ENCODE data around the gene SMC5. TPM values are rescaled to one million over a fixed set of nuclear protein-coding genes. Genes with fewer than 3 reads are reported as not detected.
"Not testable (repeated sequence)": the region's sequence is repeated elsewhere in the genome, so short reads cannot be mapped to it uniquely, and the experiment has no call there.

SMC5 gene
- total RNA-seq, 1 donor from 2014 or later = 49.3 TPM

- ChIA-PET CTCF (interaction anchor here (2.2 kb wide), 1 partner anchor 284 kb away, joined by 5 read pairs; no protein-coding TSS in a partner anchor), POLR2A (interaction anchor here (0.7 kb wide), 1 partner anchor 9 kb away, joined by 3 read pairs; no protein-coding TSS in a partner anchor)
- H3K4me1 Mint-ChIP-seq = no peaks in the 10 kb centered on the region
- no peaks in the 10 kb centered on the region for H3K27me3 Mint-ChIP-seq
- no peak overlapping the region for H3K27ac Mint-ChIP-seq
- H3K9me3 Mint-ChIP-seq = no peaks in the 10 kb centered on the region
- ATAC-seq (ENCODE audit: low read depth) (no peak), DNase-seq (no peak)
- no peak overlapping the region for H3K4me3 Mint-ChIP-seq
- peaks cover 60% of the 10 kb centered on the region for H3K36me3 Mint-ChIP-seq (ENCODE audit: low read depth)
- TF ChIP-seq CTCF (IDR thresholded peaks at IDR 0.05) = no peak
- intact Hi-C loops (cut with micrococcal nuclease) = no loop called here
Observed at GRCh38 chr9:70318002-70318401, 59.2 kb downstream of the SMC5 start.

- H3K36me3 Mint-ChIP-seq (ENCODE audit: low read depth) = peaks cover 76% of the 10 kb centered on the region
- ChIA-PET POLR2A (no interaction called here), CTCF (interaction anchor here (2.3 kb wide), 1 partner anchor 280 kb away, joined by 7 read pairs; no protein-coding TSS in a partner anchor)
- H3K27ac Mint-ChIP-seq = no peak overlapping the region
- peaks cover 5% of the 10 kb centered on the region for H3K9me3 Mint-ChIP-seq
- H3K4me1 Mint-ChIP-seq = no peaks in the 10 kb centered on the region
- no peaks in the 10 kb centered on the region for H3K27me3 Mint-ChIP-seq
- TF ChIP-seq CTCF (IDR thresholded peaks at IDR 0.05) = no peak
- no peak overlapping the region for H3K4me3 Mint-ChIP-seq
- intact Hi-C loops (cut with micrococcal nuclease) = no loop called here
- DNase-seq = no peak
- no peak for ATAC-seq (ENCODE audit: low read depth)
Observed at GRCh38 chr9:70322096-70322495, 63.3 kb downstream of the SMC5 start.

GRCh38 chr9:70324963-70325362 lies 66.2 kb downstream of the SMC5 start:
- ATAC-seq (ENCODE audit: low read depth) (no peak), DNase-seq (no peak)
- intact Hi-C loops (cut with micrococcal nuclease) = no loop called here
- H3K4me3 Mint-ChIP-seq = no peak overlapping the region
- peaks cover 88% of the 10 kb centered on the region for H3K36me3 Mint-ChIP-seq (ENCODE audit: low read depth)
- peaks cover 20% of the 10 kb centered on the region for H3K9me3 Mint-ChIP-seq
- H3K27me3 Mint-ChIP-seq = no peaks in the 10 kb centered on the region
- POLR2A ChIA-PET = no interaction called here
- no peak for TF ChIP-seq CTCF (IDR thresholded peaks at IDR 0.05)
- no peaks in the 10 kb centered on the region for H3K4me1 Mint-ChIP-seq
- CTCF ChIA-PET = no interaction called here
- no peak overlapping the region for H3K27ac Mint-ChIP-seq

- H3K27me3 Mint-ChIP-seq; POLR2A ChIA-PET; intact Hi-C loops (cut with micrococcal nuclease); H3K4me1 Mint-ChIP-seq; ATAC-seq (ENCODE audit: low read depth); H3K4me3 Mint-ChIP-seq; DNase-seq; CTCF ChIA-PET; H3K27ac Mint-ChIP-seq: not testable (repeated sequence)
- Mint-ChIP-seq H3K9me3 (peaks cover 20% of the 10 kb centered on the region), H3K36me3 (ENCODE audit: low read depth) (peaks cover 70% of the 10 kb centered on the region)
Observed at GRCh38 chr9:70328625-70329024, 69.8 kb downstream of the SMC5 start.

GRCh38 chr9:70340572-70340971 lies 81.8 kb downstream of the SMC5 start:
- Mint-ChIP-seq H3K4me1 (no peaks in the 10 kb centered on the region), H3K36me3 (ENCODE audit: low read depth) (peaks cover 14% of the 10 kb centered on the region), H3K27ac (no peak overlapping the region), H3K27me3 (no peaks in the 10 kb centered on the region), H3K9me3 (no peaks in the 10 kb centered on the region), H3K4me3 (no peak overlapping the region)
- ATAC-seq (ENCODE audit: low read depth) = no peak
- ChIA-PET CTCF (interaction anchor here (1.2 to 2.7 kb wide), 9 partner anchors 64 to 268 kb away, joined by 3 to 68 read pairs (median 6); no protein-coding TSS in a partner anchor), POLR2A (no interaction called here)
- no peak for TF ChIP-seq CTCF (IDR thresholded peaks at IDR 0.05)
- intact Hi-C loops (cut with micrococcal nuclease) = loop anchor here (1.0 kb wide), 4 partner anchors 80 to 368 kb away; no protein-coding TSS in a partner anchor
- DNase-seq = no peak

- Mint-ChIP-seq H3K4me1 (no peaks in the 10 kb centered on the region), H3K9me3 (no peaks in the 10 kb centered on the region), H3K4me3 (no peak overlapping the region), H3K27me3 (no peaks in the 10 kb centered on the region), H3K36me3 (ENCODE audit: low read depth) (peaks cover 46% of the 10 kb centered on the region), H3K27ac (no peak overlapping the region)
- ChIA-PET CTCF (interaction anchor here (0.9 kb wide), 1 partner anchor 256 kb away, joined by 4 read pairs; no protein-coding TSS in a partner anchor), POLR2A (no interaction called here)
- intact Hi-C loops (cut with micrococcal nuclease) = no loop called here
- ATAC-seq (ENCODE audit: low read depth) (no peak), DNase-seq (no peak)
- TF ChIP-seq CTCF (IDR thresholded peaks at IDR 0.05) = no peak
Observed at GRCh38 chr9:70347046-70347445, 88.3 kb downstream of the SMC5 start.

Measured in activated B cell treated with CpG ODN at 0.5 μM for 24 hours (primary cell).